OCI-LY7 (cell line): ENCODE measurements around the gene ACADM.

ENCODE experiments used
- EZH2phosphoT487 ChIP-seq: fragments of 200-600 bp; sonication (generic); IDR thresholded peaks from 2 replicates; pipeline ENCODE4 v1.6.1; 2018; ENCODE audit warnings: low read depth, borderline replicate concordance, mild to moderate bottlenecking, mixed run types, antibody characterized with exemption, low read length, moderate library complexity, mixed read lengths
- TF ChIP-seq, protein P1 (sequence below): fragments of 200-600 bp; sonication (generic); conservative IDR thresholded peaks from 2 replicates; pipeline ENCODE4 v1.5.1; 2014; ENCODE audit warnings: mild to moderate bottlenecking, antibody characterized with exemption, low read length, moderate library complexity, mixed read lengths

- TF ChIP-seq, protein P1, sequence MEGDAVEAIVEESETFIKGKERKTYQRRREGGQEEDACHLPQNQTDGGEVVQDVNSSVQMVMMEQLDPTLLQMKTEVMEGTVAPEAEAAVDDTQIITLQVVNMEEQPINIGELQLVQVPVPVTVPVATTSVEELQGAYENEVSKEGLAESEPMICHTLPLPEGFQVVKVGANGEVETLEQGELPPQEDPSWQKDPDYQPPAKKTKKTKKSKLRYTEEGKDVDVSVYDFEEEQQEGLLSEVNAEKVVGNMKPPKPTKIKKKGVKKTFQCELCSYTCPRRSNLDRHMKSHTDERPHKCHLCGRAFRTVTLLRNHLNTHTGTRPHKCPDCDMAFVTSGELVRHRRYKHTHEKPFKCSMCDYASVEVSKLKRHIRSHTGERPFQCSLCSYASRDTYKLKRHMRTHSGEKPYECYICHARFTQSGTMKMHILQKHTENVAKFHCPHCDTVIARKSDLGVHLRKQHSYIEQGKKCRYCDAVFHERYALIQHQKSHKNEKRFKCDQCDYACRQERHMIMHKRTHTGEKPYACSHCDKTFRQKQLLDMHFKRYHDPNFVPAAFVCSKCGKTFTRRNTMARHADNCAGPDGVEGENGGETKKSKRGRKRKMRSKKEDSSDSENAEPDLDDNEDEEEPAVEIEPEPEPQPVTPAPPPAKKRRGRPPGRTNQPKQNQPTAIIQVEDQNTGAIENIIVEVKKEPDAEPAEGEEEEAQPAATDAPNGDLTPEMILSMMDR = no peak
- no peak for TF ChIP-seq EZH2phosphoT487
Observed at GRCh38 chr1:75785983-75786853, 61.7 kb downstream of the ACADM start, which contains the start of gene RABGGTB.
